ENCODE data around the gene MAPK8IP3.

GRCh38 chr16:1746693-1747195 is 40.7 kb downstream of the MAPK8IP3 start:
- TF ChIP-seq CTCF (conservative IDR thresholded peaks at IDR 0.05; ENCODE audit: low read depth, low read length) (no peak), EZH2phosphoT487 (IDR thresholded peaks at IDR 0.05; ENCODE audit: borderline replicate concordance, low read length) (no peak)
